Mucosa of gallbladder (tissue), 1 donor: ENCODE measurements around the gene LRRC32. TPM values are rescaled to one million over a fixed set of nuclear protein-coding genes. Genes with fewer than 3 reads are reported as not detected.
"Not testable (repeated sequence)": the region's sequence is repeated elsewhere in the genome, so short reads cannot be mapped to it uniquely, and the experiment has no call there.

ENCODE experiments used
- DNase-seq: peaks from one replicate; pipeline ENCODE4 v3.0.0-alpha.2; 2020; ENCODE audit warnings: low spot score
- total RNA-seq: library from RNA; stranded (reverse); gene quantifications from one replicate; pipeline ENCODE4 v1.2.1, GENCODE V29; 2021
- donor health status: DM: no; HTN: no; CAD: no.

The LRRC32 gene
- total RNA-seq, 1 donor from 2014 or later: 33.2 TPM

DNA sequence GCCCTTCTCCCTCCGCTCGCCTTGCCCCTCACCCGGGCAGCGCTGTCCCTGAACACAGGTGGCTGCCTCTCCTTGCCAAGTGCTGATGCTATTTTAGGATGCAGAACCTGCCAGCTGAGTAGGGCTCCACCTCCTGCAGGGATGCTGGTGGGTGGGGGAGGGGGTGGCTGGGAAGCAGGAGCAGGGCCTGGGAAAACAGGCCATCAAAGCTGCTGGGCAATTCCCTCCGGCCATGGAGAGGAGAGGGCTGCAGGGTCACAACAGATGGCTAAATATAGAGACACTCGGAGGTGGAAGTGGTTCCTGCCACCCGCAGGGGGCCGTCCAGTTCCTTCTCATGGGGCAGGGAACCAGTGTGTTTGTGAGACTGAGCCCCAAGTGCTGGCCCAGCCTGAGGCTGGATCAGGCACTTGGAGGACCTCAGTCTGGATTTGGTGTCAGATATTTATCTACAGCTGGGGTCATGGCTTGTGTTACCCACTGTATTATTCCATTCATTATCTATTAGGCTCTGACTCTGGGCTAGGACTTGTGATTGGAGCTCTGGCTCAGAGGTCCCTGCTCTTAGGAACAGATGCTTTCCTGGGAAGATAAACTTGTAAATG lies 59.6 kb downstream of the LRRC32 start:
- DNase-seq: no peak

DNA sequence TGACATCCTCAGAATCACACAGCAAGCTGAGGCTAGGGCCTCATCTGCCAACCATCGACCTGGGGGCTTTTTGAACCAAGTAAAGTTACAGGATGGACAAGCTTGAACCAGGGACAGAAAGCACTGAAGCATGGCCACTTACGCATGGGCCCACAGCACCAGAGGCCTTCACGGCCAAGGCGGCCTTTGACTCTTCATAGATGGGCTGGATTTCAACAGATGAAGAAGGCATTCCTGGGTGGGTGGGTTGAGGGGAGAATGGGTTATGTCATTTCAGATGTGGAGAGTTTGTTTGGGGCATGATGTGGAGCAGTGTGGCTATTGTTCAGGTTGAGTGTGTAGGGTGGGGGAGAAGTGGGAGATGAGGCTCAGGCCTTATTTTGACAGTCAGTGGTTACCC lies 60.2 kb downstream of the LRRC32 start:
- DNase-seq: no peak

DNA sequence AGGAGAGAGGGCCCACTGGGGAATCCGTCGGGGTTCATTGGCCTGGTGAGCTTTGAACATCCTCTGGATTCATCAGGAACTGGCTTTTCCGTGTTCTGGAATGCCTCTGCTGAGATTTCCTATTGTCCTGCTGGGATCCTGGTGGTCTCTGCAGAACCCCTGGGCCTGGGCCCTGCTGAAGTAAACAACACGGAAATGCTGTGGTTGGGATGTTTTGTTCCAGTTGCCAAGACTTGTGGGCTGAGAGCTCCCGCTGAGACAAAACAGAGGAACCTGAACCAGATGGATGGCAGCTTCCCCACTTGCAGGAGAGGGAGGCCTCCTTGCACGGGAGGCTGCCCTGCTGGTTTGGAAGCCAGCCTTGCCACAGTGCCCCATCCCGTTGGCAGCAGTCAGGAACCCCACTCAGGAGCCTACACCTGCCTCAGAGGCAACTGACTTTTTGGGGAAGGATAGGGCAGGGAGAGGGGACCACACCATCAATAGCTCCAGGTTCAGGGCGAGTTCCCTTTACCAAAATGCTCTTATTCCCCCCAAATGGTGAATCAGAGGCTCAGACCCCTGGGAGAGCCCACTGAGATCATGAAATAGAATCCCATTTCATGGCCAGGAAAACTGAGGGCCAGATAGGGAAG lies 60.7 kb downstream of the LRRC32 start:
- no peak for DNase-seq

DNA sequence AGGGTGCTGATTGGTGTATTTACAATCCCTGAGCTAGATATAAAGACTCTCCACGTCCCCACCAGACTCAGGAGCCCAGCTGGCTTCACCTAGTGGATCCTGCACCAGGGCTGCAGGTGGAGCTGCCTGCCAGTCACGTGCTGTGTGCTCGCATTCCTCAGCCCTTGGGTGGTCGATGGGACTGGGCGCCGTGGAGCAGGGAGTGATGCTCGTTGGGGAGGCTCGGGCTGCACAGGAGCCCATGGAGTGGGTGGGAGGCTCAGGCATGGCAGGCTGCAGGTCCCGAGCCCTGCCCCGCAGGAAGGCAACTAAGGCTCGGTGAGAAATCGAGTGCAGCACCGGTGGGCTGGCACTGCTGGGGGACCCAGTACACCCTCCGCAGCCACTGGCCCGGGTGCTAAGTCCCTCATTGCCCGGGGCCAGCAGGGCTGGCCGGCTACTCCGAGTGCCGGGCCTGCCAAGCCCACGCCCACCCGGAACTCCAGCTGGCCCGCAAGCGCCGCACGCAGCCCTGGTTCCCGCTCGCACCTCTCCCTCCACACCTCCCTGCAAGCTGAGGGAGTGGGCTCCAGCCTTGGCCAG lies 61.6 kb downstream of the LRRC32 start:
- not testable (repeated sequence) for DNase-seq

DNA sequence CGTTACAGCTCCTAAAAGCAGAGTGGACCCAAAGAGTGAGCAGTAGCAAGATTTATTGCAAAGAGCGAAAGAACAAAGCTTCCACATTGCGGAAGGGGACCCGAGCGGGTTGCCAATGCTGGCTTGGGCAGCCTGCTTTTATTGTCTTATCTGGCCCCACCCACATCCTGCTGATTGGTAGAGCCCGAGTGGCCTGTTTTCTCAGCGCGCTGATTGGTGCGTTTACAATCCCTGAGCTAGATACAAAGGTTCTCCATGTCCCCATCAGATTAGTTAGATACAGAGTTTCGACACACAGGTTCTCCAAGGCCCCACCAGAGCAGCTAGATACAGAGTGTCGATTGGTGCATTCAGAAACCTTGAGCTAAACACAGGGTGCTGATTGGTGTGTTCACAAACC lies 62.3 kb downstream of the LRRC32 start:
- not testable (repeated sequence) for DNase-seq

Other genes starting within 250 kb of the LRRC32 start
- 18.3 TPM for gene EMSY, start 225.7 kb downstream of the LRRC32 start, total RNA-seq
- gene TSKU, start 112.6 kb upstream of the LRRC32 start, total RNA-seq: 35.8 TPM
- gene ACER3, start 190.2 kb upstream of the LRRC32 start, total RNA-seq: 23.5 TPM